ENCODE results near the gene PTPRE. TPM values are rescaled to one million over a fixed set of nuclear protein-coding genes. Genes with fewer than 3 reads are reported as not detected.

Gene PTPRE
- total RNA-seq, 1 experiment from 2014 or later = 0.50 TPM

DNA sequence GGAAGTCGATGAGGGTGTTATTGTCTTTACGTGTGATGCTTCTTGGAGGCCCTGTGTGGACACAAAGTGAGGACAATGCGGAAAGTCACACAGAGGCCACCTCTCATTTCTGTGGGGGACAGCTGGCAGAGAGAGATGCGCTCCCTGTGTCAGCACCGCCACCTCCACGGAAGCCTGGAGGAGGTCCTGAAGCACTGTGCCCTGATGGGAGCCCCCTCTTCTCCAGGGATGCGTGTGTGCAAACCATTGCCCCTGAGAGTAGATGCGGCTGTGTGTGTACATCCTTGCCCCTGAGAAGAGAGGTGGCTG lies 2.0 kb downstream of the PTPRE start:
- H3K4me1 Mint-ChIP-seq (ENCODE audit: low read depth, unreplicated experiment) = peaks cover 9% of the 10 kb centered on the region
- DNase-seq = no peak
- BruUV-seq (replicated peaks) = no TSS peak
- Histone ChIP-seq H3K4me3 (ENCODE audit: low read depth, low read length) (no peak overlapping the region), H3K4me1 (peaks cover 23% of the 10 kb centered on the region), H3K36me3 (ENCODE audit: control insufficient read depth, insufficient read depth, low read length) (no peaks in the 10 kb centered on the region), H3K9me3 (no peaks in the 10 kb centered on the region), H3K27me3 (replicated peaks; ENCODE audit: control insufficient read depth, insufficient read depth, low read length) (no peaks in the 10 kb centered on the region)
- CTCF ChIA-PET = no interaction called here
- POLR2A ChIA-PET = no interaction called here
- no peak overlapping the region for H3K27ac Mint-ChIP-seq (ENCODE audit: unreplicated experiment)
- intact Hi-C loops (cut with micrococcal nuclease; ENCODE audit: unreplicated experiment) = loop anchor here (1.0 kb wide), 1 partner anchor 65 kb away; no protein-coding TSS in a partner anchor
- peaks cover 10% of the 10 kb centered on the region for H3K27me3 Mint-ChIP-seq (ENCODE audit: insufficient read depth, unreplicated experiment)
- no peaks in the 10 kb centered on the region for H3K9me3 Mint-ChIP-seq (ENCODE audit: unreplicated experiment)
- TF ChIP-seq, protein P1, sequence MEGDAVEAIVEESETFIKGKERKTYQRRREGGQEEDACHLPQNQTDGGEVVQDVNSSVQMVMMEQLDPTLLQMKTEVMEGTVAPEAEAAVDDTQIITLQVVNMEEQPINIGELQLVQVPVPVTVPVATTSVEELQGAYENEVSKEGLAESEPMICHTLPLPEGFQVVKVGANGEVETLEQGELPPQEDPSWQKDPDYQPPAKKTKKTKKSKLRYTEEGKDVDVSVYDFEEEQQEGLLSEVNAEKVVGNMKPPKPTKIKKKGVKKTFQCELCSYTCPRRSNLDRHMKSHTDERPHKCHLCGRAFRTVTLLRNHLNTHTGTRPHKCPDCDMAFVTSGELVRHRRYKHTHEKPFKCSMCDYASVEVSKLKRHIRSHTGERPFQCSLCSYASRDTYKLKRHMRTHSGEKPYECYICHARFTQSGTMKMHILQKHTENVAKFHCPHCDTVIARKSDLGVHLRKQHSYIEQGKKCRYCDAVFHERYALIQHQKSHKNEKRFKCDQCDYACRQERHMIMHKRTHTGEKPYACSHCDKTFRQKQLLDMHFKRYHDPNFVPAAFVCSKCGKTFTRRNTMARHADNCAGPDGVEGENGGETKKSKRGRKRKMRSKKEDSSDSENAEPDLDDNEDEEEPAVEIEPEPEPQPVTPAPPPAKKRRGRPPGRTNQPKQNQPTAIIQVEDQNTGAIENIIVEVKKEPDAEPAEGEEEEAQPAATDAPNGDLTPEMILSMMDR (IDR thresholded peaks at IDR 0.05; ENCODE audit: insufficient read depth in 1 of 2, low read depth in 1 of 2, low read length in 1 of 2, severe bottlenecking in 1 of 2, unreplicated experiment in 1 of 2) = no peak
- H3K36me3 Mint-ChIP-seq (ENCODE audit: insufficient read depth, unreplicated experiment) = peaks cover 5% of the 10 kb centered on the region
- no peak overlapping the region for H3K4me3 Mint-ChIP-seq (ENCODE audit: unreplicated experiment)

DNA sequence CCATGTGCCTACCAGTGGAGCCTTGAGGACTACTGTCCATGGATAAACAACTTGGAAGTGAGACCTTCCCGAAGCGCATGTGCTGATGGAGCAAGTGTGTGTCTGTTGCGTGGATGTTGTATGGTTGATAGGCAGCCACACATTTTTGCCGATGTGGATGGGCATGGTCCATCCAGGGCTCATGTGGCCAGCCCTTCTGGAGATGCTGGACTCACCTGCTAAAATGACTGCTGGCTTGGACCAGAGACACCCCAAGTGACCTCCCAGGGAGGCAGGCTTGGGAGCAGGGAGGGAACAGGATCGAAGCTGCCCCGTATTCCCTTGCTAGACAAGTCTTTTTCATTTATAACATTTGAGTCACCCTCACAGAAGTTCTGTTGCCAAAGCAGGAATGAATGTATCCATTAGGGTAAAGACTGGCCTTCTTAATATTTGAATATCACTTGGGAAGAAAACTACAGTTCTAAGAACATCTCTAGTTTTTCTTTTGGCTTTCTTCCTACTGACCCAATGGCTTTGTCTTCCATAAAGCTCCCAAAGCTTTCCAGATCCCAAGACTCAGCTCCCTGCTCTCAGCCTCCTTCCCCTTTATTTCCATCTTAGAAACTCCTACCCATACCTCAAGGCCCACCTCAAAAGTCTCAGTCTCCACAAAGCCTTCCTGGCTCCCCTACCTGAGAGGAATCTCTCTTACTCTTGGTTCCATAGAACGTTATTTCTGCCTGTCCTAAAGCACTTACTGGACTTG lies 3.0 kb downstream of the PTPRE start:
- CTCF ChIA-PET = no interaction called here
- H3K36me3 ChIP-seq (ENCODE audit: control insufficient read depth, insufficient read depth, low read length) = no peaks in the 10 kb centered on the region
- no peaks in the 10 kb centered on the region for H3K9me3 ChIP-seq
- Mint-ChIP-seq H3K27me3 (ENCODE audit: insufficient read depth, unreplicated experiment) (peaks cover 6% of the 10 kb centered on the region), H3K27ac (ENCODE audit: unreplicated experiment) (no peak overlapping the region), H3K4me3 (ENCODE audit: unreplicated experiment) (no peak overlapping the region), H3K9me3 (ENCODE audit: unreplicated experiment) (no peaks in the 10 kb centered on the region), H3K36me3 (ENCODE audit: insufficient read depth, unreplicated experiment) (peaks cover 5% of the 10 kb centered on the region), H3K4me1 (ENCODE audit: low read depth, unreplicated experiment) (peaks cover 9% of the 10 kb centered on the region)
- POLR2A ChIA-PET = no interaction called here
- DNase-seq = no peak
- H3K27me3 ChIP-seq (replicated peaks; ENCODE audit: control insufficient read depth, insufficient read depth, low read length) = no peaks in the 10 kb centered on the region
- TF ChIP-seq, protein P1 (IDR thresholded peaks at IDR 0.05; ENCODE audit: insufficient read depth in 1 of 2, low read depth in 1 of 2, low read length in 1 of 2, severe bottlenecking in 1 of 2, unreplicated experiment in 1 of 2) = no peak
- H3K4me1 ChIP-seq = peaks cover 23% of the 10 kb centered on the region
- no peak overlapping the region for H3K4me3 ChIP-seq (ENCODE audit: low read depth, low read length)
- intact Hi-C loops (cut with micrococcal nuclease; ENCODE audit: unreplicated experiment) = no loop called here
- no TSS peak for BruUV-seq (replicated peaks)

DNA sequence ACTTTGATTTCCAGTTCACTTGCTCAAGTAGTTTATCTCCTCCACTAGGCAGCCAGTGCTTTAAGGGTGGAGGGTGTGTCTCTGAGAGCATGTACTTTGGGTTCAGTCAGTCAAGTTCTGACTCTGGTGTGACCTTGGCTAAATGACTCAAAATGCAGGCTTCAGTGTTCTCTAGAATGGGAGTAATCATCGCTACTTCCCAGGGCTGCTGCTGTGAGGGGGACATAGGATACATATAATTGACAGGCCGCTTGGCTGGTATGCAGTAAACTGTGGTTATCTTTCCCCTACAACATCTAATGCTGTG lies 3.5 kb downstream of the PTPRE start:
- CTCF ChIA-PET = no interaction called here
- Histone ChIP-seq H3K9me3 (no peaks in the 10 kb centered on the region), H3K36me3 (ENCODE audit: control insufficient read depth, insufficient read depth, low read length) (no peaks in the 10 kb centered on the region), H3K27me3 (replicated peaks; ENCODE audit: control insufficient read depth, insufficient read depth, low read length) (no peaks in the 10 kb centered on the region), H3K4me1 (peaks cover 23% of the 10 kb centered on the region), H3K4me3 (ENCODE audit: low read depth, low read length) (no peak overlapping the region)
- peaks cover 3% of the 10 kb centered on the region for H3K27me3 Mint-ChIP-seq (ENCODE audit: insufficient read depth, unreplicated experiment)
- H3K9me3 Mint-ChIP-seq (ENCODE audit: unreplicated experiment) = no peaks in the 10 kb centered on the region
- TF ChIP-seq, protein P1 (IDR thresholded peaks at IDR 0.05; ENCODE audit: insufficient read depth in 1 of 2, low read depth in 1 of 2, low read length in 1 of 2, severe bottlenecking in 1 of 2, unreplicated experiment in 1 of 2) = no peak
- H3K4me1 Mint-ChIP-seq (ENCODE audit: low read depth, unreplicated experiment) = peaks cover 9% of the 10 kb centered on the region
- no peak for DNase-seq
- POLR2A ChIA-PET = no interaction called here
- BruUV-seq (replicated peaks) = no TSS peak
- H3K4me3 Mint-ChIP-seq (ENCODE audit: unreplicated experiment) = no peak overlapping the region
- intact Hi-C loops (cut with micrococcal nuclease; ENCODE audit: unreplicated experiment) = no loop called here
- no peak overlapping the region for H3K27ac Mint-ChIP-seq (ENCODE audit: unreplicated experiment)
- H3K36me3 Mint-ChIP-seq (ENCODE audit: insufficient read depth, unreplicated experiment) = peaks cover 5% of the 10 kb centered on the region
